Hypothalamus (tissue), 51 donors: ENCODE data around the gene SP3.
A peak's percentile ranks its signal among the peaks of the same experiment; 100 is the strongest.

ENCODE experiments used
- DNase-seq, 51 donors: peaks; one replicate each; lab custom pipeline; 2025; lab: John Stamatoyannopoulos, UW

The SP3 gene

GRCh38 chr2:173997753-173998152 lies 32.6 kb upstream of the SP3 start:
- DNase-seq, result no peak

- peak in 29 of 51 donors; percentile 4 to 66 (median 24) for DNase-seq
These were observed 32.1 kb upstream of the SP3 start for GRCh38 chr2:173997269-173997668.

GRCh38 chr2:173996766-173997165 lies 31.6 kb upstream of the SP3 start:
- no peak for DNase-seq

GRCh38 chr2:173993459-173993858 lies 28.3 kb upstream of the SP3 start:
- no peak for DNase-seq

- DNase-seq, result no peak
These were observed 26.8 kb upstream of the SP3 start for GRCh38 chr2:173991856-173992588.

GRCh38 chr2:173990970-173991819 lies 26.0 kb upstream of the SP3 start:
- DNase-seq, result peak in 9 of 51 donors; percentile 4 to 35 (median 10)

- no peak for DNase-seq
These were observed 25.1 kb upstream of the SP3 start for GRCh38 chr2:173990245-173990644.

GRCh38 chr2:173989884-173990215 lies 24.7 kb upstream of the SP3 start:
- no peak for DNase-seq

GRCh38 chr2:173989160-173989883 lies 24.1 kb upstream of the SP3 start:
- no peak for DNase-seq

- no peak for DNase-seq
These were observed 21.6 kb upstream of the SP3 start for GRCh38 chr2:173986805-173987204.

- DNase-seq, result no peak
These were observed 20.4 kb upstream of the SP3 start for GRCh38 chr2:173985605-173985992.

GRCh38 chr2:173984866-173985604 lies 19.9 kb upstream of the SP3 start:
- no peak for DNase-seq

- peak in 4 of 51 donors; percentile 10 to 33 (median 19) for DNase-seq
These were observed 18.3 kb upstream of the SP3 start for GRCh38 chr2:173983391-173983871.

GRCh38 chr2:173982918-173983317 lies 17.7 kb upstream of the SP3 start:
- peak in 26 of 51 donors; percentile 6 to 67 (median 21) for DNase-seq

GRCh38 chr2:173982182-173982714 lies 17.1 kb upstream of the SP3 start:
- no peak for DNase-seq

GRCh38 chr2:173981520-173981919 lies 16.3 kb upstream of the SP3 start:
- DNase-seq, result no peak

GRCh38 chr2:173979751-173980351 lies 14.7 kb upstream of the SP3 start:
- no peak for DNase-seq

GRCh38 chr2:173978447-173978846 lies 13.3 kb upstream of the SP3 start:
- DNase-seq, result no peak

GRCh38 chr2:173972636-173973035 lies 7.5 kb upstream of the SP3 start:
- DNase-seq, result no peak

- DNase-seq, result no peak
These were observed 7.0 kb upstream of the SP3 start for GRCh38 chr2:173972165-173972564.
